ENCODE data around the gene APP.

GRCh38 chr21:26027696-26028095 lies 142.9 kb downstream of the APP start:
- TF ChIP-seq, protein P1, sequence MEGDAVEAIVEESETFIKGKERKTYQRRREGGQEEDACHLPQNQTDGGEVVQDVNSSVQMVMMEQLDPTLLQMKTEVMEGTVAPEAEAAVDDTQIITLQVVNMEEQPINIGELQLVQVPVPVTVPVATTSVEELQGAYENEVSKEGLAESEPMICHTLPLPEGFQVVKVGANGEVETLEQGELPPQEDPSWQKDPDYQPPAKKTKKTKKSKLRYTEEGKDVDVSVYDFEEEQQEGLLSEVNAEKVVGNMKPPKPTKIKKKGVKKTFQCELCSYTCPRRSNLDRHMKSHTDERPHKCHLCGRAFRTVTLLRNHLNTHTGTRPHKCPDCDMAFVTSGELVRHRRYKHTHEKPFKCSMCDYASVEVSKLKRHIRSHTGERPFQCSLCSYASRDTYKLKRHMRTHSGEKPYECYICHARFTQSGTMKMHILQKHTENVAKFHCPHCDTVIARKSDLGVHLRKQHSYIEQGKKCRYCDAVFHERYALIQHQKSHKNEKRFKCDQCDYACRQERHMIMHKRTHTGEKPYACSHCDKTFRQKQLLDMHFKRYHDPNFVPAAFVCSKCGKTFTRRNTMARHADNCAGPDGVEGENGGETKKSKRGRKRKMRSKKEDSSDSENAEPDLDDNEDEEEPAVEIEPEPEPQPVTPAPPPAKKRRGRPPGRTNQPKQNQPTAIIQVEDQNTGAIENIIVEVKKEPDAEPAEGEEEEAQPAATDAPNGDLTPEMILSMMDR (conservative IDR thresholded peaks at IDR 0.05; ENCODE audit: low read length), result no peak
- TF ChIP-seq EZH2phosphoT487 (IDR thresholded peaks at IDR 0.05; ENCODE audit: borderline replicate concordance), result no peak

Measured in Loucy (cell line).